Fibroblast of skin of abdomen (primary cell): ENCODE results near the gene RRAS2.
"Not testable (repeated sequence)": the region's sequence is repeated elsewhere in the genome, so short reads cannot be mapped to it uniquely, and the experiment has no call there.

Experiments used
- DNase-seq: peaks from one replicate; pipeline ENCODE4 v3.0.0-alpha.2; 2013

Gene RRAS2

DNA sequence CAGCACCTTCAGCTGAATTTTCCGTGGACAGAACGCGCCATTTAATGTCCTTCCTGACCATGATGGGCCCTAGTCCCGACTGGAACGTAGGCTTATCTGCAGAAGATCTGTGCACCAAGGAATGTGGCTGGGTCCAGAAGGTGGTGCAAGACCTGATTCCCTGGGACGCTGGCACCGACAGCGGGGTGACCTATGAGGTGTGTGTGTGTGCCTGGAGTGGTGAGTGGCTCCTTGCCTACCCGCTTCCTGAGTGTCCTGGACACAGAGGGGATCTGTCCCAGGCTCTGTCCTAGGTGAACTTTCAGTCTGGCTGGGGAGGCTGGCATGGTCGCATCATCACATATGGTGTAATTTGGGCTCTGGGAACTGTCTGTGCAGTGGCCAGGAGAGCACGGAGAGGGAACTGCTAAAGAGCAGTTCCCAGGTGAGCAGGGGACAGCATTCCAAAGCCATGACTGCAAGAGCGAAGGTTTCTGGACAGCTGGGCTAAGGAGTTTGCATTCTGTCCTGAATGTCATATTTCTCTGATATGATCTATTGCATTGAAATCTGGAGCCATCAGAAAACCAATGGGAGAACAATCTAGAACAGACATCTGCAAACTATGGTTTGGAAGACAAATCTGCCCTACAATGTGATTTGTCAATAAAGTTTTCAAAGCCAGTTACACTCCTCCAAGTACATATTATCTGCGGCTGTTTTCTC, 104.3 kb downstream of the RRAS2 start:
- DNase-seq: no peak

DNA sequence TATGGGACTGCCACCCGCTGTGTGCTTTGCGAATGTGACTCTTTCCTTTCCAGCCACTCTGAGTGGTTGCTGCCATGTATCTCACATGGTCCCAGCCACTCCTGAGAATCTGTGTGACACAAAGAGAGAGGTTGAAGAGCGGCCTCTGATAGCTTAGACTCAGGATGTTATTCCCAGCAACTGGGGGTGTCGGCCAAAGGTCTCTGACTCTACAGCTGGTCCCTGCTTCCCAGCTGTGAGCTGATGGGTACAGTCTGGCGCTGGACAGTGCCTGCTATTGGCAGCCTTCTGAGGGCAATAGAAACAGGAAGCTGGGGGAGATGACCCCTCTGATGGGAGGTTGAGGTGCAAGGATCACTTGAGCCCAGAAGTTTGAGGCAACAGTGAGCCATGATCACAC, 105.1 kb downstream of the RRAS2 start:
- no peak for DNase-seq

DNA sequence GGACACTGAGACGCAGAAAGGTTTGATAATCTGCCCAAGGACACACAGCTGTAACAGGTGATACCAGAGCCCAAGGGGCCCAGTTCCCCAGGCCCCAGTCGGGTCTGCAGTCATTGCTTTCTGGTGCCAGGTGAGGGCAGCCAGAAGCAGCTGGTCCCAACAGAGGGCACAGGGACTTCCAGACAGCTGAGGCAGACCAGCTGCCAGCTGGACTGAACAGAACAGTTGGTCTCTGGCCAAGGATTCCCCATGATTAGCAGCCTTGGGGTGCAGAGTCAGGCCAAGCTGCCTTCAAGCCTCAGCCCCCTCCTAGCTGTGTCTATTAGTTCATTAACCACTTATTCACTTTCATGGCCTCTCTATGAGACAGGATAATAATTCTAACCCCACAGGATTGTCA, 105.6 kb downstream of the RRAS2 start:
- DNase-seq: no peak

DNA sequence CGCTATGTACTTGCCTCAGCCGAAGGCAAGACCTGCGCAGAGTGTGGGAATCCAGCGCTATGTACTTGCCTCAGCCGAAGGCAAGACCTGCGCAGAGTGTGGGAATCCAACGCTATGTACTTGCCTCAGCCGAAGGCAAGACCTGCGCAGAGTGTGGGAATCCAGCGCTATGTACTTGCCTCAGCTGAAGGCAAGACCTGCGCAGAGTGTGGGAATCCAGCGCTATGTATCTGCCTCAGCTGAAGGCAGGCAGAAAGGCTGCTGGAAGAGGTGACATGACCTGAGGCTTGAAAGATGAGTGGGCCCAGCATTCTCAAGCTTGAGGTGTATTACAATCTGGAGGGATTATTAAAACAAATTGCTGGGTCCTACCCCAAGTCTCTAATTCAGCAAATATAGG, 106.5 kb downstream of the RRAS2 start:
- not testable (repeated sequence) for DNase-seq

DNA sequence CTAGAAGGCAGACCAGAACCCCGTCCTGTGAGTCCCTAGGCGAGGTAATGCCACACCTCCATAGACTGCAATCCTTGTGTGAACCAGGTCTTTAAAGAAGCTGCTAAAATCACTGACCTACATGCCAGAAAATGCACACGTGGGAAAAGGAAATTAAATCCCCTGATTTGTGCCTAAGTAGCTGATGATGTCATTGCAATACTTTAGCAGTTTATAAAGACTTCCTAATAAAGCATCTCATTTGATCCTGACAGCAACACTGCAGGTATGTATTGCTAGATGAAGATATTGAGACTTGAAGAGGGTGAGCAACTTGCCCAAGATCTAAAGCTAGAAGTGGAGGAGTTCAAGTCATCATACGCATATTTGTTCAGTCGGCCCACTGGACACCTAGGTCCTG, 107.2 kb downstream of the RRAS2 start:
- no peak for DNase-seq

DNA sequence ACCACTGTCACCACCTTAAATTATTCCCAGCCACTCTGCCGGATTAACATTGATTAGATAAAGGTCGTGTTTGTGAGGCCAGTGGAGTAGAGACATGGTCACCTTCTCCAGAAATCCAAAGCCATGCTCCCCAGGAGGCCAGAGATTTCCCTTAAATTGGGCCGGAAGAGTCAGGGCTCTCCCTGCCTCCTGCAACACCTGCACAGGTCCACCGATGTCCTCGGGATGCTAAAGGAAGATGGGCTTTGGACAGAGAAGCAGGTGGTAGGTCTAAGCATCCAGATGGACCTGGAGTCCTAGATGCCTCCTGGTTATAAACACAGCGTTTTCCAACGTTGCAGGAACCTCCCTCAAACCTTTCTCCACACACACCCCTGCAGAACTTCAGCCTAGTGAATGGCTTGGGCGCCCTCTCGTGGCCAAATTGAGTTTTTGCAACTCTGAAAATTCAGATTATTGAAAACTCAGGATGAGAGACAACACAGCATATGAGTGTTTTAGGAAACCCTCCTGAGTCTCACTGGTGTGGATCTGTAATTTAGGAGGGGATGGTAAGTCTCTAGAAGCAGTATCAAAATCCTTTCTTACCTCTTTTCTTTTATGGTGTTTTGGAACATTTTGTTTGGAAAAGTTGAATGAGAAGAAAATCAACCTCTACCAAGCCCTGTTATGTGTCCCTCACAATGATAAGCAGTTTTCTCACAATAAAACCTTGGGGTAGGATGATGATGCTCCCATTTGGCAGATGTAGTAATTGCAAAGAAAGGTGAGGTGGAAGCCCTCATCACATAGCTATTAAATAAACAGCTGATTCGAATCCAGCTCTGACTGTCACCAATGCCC, 109.6 kb downstream of the RRAS2 start:
- peak; percentile 48 for DNase-seq

DNA sequence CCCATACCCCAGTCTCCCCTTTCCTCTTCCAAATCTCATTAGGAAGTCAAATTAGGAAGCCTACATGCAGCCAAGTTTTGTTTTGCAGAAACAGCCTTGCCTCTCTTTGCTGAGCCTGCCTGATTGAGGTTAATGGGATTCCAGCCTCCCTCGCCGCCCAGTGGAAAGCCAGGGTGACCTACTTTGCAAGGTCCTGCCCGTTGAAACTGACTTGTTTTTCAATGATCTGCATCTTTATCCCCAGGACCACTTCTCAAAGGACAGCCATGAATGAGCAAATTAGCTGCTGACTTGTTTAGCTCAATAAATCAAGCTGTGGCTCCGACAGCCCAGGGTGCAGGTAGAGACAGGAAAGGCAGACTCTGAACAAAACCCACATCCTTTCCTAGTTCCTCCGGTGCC, 110.4 kb downstream of the RRAS2 start:
- DNase-seq: no peak

DNA sequence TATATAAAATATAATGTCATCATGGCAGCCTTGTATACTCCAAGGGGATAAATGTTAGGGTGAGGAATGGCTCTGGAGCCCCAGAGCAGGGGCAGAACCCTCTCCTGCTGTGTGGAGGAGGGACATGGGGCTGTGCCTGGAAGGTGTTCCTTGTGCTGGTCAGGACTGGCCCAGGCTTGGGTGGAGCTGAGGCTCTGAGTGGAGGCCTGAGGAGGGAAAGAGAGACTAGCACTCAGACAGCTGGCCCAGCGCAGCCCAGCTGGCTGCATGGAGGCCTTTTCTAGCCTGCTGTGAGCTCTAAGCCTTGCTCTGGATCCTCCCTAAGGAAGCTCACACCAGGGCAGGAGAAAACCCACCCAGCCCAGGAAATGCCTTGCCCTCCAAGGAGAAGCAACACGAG, 113.5 kb downstream of the RRAS2 start:
- no peak for DNase-seq

DNA sequence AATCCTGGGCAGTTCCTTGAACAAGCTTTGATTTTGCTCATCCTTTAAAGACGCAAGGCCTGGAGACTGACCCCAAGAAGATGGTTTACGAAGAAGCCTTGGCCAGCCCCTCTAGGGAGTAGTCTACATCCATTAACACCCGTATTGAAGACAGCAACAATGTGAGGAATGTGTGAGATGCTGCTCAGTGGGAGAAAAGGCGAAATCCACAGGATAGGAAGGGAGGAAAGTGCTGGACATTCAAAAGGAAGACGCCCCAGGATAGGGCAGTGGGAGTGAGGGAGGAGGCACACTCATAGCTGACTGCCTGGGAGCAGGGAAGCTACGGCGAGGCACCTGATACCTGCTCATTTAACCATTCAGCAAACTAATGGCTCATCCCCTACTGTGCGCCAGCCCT, 114.1 kb downstream of the RRAS2 start:
- no peak for DNase-seq

DNA sequence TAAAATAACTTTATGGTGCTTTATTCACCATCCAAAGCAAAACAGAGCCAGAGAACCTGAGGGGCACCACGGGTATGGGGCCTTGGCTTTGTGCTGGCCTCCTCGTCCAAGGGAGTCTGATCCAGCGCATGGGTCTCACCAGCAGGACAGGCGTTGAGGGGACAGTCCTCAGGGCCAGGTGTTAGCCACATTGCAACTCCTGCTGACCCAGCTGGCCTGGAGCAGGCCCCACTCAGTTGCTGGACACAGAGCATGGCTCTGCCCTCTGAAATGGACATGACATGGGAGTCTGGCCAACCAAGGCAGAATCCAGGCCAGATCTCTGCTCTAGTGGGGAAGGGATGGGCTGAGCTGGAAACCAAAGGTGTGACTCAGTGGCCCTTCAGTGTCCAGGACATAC, 116.2 kb downstream of the RRAS2 start:
- DNase-seq: no peak

DNA sequence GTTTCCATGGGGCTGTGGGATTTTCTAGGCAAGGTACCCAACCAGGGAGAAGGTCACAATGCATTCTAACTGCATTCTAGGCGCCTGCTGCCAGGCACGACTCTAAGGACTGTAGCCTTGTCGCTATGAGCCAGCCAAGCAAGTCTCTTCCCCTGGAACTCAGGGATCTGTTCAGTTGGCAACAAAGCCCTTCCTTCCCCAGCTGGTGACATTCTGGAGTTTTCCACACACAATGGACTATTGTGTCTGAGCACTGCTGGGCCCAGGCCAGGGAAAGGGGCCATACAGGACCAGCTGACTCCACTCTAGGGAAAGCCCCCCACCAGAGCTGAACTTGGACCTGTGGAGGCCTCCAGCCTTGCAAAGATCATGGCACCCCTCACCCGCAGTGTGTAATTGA, 116.8 kb downstream of the RRAS2 start:
- no peak for DNase-seq

DNA sequence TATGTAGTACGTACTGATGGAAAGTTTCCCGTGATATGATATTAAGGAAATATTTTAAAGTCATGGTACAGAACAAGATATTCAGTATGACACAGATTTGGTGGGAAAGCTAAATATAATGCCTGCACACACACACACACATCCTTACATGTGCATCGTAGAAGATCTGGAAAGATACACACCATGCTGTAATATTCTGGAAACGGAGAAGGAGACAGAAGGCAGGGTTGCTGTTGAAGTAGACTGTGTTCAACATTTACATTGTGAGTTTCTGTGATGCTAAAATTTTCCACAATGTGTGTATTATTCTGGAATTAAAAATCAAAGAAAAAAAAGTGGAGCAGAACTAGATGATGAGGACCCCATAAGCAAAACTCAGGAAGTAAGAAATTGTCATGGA, 118.0 kb downstream of the RRAS2 start:
- no peak for DNase-seq

DNA sequence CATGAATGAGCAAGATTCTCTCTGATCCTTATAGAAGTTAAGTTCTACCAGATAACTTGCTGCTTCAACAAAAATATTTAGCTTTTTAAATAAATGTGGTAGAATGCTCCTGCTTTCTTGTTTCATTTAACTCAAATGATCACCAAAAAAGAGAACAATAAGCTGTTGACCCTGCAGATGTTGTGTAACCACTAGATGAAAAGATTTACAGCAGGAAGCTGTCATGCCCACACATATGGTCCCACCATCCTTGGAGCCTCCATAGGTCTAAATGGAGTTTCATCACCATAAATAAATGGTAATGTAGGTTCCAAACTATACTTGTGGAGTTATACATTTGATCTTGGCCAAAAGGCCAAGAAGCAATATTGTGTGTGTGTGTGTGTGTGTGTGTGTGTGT, 118.8 kb downstream of the RRAS2 start:
- DNase-seq: no peak

DNA sequence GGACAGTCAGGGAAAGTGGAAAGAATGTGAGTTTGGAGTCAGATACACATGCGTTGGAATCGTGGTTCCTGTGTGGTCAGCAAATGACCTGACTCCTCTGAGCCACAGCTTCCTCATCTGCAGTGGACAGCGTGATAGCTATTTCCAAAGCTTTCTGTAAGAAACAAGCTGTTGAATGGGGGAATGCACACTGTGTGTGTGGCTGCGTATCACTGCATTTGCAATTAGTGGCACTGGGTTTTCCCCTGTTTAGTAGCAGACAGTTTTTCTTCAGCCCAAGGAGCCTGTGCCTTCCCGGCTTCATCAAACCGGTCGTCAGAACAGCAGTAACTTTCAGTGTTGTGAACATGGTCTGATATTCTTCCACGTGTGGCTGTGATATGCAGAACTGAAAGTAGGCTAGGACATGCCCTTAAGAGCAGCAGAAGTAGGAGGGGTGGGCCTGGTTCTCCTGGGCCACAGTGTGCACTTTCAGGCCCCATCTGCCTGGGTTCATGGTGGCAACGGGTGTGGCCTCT, 121.5 kb downstream of the RRAS2 start:
- no peak for DNase-seq

DNA sequence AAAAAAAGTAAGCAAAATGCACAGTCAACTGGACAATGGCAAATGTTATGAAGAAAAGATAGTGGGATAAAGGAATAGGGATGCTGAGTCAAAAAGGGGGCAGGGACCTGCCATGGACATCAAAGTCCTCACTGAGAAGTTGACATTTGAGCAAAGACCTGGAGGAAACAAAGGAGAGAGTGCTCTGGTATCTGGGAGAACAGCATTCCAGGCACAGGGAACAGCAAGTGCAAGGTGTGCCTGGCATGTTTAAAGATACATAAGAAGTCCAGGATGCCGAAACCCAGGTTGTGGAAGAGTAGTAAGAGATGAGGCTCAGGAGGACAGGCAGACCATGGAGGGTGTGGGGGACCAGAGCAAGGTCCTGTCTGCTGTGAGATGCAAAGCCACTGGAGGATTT, 123.3 kb downstream of the RRAS2 start:
- no peak for DNase-seq

DNA sequence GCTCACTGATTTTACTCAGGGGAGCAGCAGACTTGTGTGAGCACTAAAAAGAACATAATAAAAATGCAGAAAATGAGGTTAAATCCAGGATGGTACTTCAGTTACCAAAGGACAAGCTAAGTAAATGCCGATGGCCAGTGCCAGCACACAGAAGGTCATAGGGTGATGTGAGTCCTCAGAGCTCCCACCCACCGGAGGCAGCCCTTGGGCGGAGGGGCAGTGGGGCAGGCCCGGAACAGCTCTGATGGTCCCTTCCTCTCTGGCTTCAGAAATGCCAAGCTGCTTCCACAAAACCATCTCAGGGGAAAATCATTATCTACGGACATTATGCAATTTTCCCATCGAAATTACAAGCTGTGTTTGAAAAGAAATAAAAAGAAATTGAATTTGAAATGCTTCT, 124.5 kb downstream of the RRAS2 start:
- DNase-seq: no peak

DNA sequence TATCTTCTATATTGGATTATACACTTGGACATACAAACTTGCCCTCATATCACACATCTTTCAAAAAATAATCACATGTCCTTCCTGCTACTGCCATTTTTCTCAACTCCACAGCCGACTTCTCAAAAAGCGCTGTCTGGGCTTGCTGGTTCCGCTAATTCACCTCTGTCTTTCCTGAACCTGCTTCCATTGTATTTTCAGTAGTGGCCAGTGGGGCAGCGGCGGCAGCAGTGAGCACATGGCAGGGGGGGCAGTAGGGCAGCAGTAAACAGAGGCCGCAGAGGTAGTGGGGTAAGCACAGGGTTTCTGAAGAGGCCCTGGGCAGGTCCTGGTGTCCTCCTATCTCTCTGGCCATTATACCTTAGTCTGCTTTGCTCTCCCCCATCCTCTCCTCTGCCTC, 126.3 kb downstream of the RRAS2 start:
- DNase-seq: no peak

DNA sequence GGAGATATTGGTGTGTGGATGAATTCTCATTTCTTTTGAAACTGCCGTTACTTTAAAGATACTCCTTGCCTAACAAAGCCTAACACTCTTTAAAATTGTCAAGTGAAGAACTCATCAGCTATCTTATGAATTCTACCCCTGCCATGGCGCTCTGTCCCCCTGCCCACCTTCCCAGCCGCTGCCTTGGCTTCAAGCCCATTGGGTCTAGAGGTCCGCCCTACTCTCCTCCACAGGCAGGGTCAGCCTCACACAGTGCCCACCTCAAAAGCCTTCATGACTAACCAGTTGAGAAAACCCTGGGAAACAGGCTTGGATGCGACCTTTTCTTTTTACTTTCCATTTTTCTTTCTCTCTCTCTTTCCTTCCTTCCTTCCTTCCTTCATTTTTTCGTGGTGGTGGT, 128.6 kb downstream of the RRAS2 start:
- no peak for DNase-seq

DNA sequence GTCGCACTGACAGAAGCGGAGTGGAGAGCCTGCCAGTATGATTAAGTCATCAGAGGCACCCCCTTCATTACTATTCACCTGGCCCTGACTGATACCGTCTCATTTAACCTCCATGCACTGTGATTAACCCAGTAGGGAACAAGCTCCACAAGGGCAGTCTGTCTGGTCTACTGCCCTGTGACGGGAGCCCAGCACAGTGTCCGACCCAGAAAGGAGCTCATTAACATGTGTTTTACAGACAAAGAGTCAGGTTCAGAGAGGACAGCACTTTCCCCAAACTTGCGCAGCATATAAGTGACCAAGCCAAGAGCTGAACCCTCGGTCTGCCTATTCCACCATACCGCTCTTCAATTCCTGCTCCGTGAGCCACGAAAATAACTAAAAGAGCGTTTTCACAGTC, 129.5 kb downstream of the RRAS2 start:
- no peak for DNase-seq

DNA sequence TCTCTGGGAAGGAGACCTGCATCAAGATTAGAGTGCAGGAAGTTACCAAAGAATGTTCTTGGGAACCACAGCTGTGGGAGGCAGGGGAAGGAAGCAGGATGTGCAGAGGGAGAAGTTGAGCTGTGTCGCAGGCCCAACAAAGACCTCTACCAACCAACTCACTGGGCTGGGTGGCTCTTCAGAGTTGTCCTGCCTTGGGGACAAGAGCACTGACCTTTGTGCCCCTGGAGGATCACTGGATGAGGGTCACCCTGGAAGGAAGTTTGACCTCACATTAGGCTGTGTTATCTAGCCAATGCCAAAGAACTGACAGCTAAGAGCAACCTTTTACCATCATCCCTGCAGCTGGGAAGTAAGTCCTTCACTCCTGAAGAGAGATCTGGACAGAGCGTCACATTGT, 130.6 kb downstream of the RRAS2 start:
- DNase-seq: no peak
